ENCODE measurements around the gene ADARB2.

Gene ADARB2

DNA sequence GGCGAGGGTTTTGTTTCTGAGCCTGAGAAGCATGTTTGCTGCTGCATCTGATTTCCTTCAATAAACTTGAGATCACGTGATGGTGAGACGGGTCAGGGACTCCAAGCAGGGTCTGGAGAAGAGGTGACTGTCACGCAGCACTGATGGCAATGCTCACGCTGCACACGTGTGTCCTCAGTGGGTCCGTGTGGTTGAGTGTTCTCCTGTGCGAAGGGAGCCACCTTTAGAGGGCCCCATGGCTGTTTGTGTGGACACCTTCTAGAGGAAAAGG is 580.8 kb downstream of the ADARB2 start:
- no peak for DNase-seq

DNA sequence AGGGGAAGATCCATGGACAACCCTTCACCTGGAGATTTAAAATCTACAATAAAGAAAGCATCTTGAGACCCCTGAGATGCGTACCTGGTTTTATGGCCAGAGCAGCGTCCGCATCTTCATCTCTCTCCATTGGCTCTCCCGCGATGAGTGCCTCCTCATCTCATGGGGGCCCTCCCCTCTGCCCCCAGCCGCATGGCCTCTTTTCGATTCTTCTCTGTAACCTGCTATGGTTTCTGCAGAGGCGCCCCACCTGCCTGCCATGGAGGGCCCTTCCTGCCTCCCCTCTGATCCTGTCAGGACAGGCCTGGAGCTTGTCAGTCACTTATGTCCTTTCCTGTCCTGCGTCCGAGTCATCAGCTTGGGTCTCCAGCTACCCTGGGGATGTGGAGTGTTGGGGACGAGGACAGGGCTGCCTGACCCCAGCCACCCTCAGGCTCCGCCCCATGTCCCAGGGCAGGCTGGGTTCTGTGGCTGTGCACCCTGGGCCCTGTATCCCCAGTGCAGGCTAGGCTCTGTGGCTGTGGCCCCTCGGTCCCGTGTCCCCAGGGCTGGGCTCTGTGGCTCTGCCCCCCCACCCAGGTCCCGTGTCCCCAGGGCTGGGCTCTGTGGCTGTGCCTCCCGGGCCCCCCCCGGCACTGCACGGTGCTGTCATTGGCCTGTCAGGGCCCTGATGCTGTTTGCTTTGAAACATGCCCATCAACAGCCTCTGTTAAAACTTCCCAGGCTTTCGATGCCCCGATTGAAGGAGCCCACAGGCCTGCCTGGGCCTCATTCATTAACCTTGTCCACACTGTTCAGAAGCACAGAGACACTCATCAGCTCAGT is 581.3 kb downstream of the ADARB2 start:
- no peak for DNase-seq

DNA sequence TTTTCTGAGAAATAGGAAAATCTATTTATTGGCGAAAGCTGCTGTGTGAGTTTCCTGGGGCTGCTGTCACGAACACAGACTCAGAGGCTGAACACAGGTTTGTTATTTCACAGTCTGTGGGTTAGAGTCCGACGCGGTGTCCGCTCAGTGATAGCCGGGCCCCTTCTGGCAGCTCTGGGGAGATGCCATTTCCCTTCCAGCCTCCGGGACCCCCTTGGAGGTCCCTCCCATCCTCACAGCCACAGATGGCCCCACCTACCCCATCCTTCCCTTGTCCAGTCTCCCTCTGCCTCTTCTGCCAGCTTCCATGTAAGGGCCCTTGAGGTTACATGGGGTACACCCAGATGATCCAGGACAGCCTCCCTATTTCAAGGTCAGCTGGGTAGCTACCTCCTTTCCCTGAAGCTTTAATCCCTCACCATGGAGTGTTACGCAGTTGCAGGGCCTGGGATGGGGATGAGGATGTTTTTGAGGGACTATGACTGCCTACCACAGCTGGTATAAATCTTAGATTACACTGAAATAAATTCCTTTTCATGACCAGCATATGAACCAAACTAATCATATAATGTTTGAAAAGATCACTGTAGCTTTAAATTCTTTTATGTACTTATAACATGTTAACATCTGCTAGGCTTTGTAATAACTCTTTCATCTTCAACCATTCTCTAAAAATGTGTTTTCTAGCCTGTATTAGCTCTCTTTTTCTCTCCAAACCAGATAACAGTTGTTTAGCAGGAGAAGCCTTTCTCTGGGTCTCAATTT is 582.6 kb downstream of the ADARB2 start:
- DNase-seq: no peak

DNA sequence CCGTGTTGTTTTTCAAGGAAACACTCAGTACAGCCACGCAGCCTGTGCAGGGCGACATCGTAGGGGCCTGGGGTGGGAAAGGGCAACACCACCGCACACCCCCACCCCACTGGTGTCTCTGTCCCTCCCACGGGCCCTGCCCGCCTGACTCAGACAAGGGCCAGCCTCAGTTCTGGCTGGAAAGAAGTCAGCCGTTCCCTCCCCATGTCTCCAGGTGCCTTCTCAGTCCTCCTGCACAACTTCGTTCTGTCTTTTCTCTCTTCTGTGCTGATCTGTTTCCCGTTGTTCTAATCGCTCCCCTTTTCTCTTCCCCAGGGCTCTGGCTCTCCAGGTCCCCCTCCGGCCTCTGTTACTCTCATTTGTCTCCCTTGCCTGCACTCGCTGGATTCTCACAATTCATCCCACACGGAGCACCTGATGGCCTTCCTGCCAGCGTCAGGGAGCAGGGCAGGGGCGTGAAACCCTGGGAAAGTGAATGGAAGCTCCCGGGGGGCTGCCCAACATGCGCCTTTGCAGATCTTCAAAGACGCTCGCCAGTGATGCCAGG is 583.4 kb downstream of the ADARB2 start:
- DNase-seq: no peak

DNA sequence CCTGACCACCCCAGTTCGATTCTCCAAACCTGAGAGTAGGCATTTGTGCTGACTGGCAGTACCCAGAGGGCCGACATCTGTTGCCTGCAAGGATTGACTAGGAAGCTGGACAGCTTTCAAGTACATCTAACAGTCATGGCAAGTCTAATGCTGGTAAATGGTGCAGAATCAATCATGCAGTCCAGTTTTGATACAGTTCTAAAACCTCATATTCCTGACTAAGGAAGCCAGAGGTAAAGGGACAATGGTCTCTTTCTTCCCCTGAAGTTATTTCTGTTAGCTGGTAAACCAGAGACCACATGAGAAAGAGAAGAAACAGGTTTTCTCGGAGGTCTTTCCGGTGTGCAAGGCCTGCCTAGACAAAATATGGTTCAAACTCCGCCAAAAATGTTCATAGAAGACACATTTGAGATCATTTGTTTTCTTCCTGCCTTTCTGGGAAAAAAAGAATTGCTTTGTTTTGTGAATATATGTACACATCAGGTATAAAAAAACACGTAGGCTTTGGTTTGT is 584.0 kb downstream of the ADARB2 start:
- no peak for DNase-seq

DNA sequence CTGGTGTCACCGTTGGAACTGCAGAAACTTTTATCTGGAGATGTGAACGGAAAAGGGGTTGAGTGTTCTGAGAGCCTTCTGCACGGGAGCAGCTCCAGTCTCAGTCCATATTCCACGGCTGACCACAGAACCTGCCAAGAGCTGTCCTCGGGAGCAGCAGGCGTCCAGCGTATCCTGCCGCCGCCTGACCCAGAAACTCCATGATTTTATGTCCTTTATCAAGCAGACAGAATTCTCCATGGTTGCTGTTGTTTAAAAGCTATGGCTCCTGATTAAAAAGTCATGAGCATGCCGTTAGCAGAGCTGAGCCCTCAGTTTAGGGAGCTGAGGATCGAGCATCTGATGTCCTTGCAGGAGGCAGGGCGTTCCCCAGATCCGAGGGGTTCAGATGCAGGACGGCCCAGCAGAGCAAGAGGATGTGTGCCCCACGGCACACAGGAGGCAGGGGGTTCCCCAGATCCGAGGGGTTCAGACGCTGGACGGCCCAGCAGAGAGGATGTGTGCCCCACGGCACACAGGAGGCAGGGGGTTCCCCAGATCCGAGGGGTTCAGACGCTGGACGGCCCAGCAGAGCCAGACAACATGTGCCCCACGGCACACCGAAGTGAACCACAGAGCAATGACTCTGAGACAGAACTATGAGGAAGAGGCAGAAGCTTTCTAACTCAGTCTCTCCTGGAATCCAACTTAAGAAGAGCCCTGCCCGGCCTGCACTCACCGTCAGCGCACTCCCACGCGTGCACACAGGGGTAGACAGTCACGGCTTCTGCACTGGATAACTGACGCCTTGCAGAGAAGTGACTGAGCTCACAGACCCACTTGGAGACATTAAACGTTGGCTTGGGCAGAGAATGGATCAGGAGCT is 584.7 kb downstream of the ADARB2 start:
- no peak for DNase-seq

DNA sequence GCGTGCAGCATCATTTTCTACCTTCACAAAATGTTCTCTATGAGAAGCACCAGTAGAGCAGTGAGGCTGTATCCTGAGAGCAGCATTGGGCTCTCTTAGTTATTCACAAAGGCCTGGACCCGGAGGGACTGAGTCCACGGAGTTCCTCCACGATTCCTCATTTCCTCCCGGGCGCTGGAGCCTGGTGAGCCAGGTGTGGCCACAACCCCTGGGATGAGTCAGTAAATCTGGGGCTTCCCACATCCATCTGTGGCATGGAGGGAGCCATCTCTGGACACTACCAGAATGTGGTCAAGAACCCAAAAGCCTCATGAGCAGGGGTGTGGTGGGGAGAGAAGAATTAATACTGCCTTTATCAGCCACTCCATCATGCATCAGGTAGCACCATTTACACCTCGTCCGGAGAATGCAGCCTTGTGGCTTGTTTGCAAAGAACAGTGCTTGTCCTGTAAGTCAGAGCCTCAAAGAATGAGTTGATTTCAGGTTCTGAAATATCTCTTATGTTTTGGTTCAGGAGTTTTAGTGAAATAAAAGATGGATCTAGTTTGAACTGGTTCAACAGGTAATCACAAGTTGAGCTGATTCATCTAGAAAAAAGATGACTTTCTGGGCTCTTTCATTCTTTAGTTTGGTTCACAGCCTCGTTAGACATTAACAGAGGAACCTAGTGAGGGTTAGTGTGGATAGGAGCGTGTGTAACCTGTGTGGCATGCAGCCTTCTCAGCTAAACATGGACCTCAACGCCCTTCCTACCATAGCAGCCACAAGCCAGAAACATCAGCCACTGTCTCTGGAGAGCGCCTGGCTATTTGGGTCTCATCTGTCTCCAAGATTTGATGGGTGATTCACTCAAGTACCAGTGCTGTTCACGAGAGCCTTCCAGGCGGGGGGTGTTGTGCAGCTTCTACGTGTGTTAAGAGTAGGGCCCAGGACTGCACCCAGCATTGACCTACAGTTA is 586.0 kb downstream of the ADARB2 start:
- DNase-seq: no peak

DNA sequence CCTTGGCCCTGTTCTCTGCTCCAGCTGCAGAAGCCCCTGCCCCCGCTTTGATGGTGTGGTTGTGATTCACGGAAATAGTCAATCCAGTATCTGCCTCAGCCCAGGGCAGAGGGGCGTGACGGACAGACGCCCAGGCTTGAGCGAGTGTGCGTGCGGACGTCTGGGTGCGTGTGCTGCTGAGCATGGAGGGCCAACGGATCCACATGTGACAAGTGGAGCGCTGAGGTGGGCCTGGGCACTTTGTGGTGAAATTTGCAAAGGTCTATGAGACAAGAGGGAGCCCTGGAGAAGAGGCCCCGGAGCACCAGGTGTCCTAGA is 586.7 kb downstream of the ADARB2 start:
- DNase-seq: no peak

DNA sequence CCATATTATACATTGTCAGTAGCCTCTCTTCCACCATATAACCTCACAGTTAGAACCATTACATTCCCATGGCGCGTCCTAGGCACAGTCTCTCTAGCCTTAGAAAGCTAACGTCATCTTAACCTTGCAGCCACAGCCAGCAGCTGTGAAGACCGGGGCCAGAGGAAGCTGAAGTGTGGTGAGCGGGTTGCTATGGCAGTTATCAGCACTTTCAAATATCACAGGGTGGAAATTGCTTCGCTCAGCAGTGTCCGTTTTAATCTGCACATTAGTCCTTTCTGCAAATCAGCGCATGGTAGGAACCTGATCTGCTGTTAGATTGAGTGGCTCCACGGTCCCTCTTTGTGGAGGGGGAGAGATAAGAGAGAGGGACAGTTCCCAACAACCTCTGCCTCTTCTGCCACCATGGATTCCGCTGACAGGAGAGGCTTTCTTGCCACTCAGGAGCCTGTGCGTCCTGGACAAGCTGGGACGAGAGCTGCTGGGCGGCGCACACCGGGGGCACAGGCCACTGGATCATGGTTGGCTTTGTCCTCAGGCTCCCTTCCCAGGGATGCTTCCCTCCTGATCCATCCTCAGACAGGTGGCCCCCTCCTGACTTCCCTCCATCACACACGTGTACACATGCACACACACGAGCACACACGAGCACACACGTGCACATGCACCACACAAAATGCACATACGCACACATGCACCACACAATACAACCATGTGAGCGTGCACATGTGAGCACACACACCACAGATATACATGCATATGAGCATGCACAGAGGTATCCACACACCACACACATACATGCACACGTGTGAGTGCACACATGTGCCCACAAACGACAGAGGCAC is 587.3 kb downstream of the ADARB2 start:
- DNase-seq: no peak

DNA sequence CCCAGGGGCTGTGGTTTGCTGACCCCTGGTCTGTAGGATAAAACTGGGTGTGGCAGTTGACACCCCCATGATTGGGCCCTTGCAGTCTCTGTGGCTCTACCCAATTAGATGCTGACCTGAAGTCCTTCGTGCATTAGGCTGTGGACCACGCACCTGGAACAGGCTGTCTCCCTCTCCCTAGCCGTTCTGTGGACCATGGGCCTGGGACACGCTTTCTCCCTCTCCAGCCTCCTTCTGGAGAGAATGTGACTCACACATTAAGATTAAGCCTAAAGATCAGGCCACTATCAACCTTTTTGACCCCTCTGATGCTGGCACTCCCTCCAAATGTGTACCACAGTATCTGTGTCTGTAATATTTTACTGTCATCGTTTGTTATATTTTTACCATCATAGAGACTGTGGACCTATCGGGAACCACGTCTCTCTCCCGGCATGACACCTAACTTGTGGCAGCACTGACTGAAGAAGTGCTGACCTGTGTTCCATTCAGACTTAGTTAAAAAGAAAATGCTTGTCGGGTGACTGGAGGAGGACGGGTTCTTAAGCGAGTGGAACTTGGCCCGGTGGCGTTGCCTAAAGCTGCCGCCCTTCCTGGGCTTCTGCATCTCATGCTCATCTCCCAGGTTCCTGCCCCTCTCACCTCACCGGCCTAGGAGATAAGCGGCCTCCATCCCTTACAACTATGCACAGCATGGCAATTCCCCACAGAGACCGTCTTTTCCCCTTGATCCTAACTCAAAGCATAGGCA is 588.3 kb downstream of the ADARB2 start:
- DNase-seq: no peak

DNA sequence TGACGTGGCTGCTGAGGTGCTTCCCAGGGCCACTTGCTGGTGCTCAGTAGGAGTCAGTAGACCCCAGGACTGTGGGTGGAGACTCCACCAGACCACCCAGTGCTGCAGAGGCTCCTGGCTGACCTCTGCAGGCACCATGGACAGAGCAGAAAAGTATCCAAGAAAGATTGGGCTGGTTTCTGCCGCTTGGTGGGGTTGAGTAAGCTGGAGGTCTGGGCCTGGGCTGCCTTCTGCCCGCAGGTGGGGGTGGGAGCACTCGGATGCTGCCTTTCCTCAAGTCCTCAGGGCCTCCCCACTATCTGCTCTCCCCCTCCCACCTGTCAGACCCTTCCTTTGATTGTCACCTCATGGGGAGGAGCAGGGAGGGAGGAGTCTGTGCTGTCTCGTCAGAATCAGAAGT is 589.5 kb downstream of the ADARB2 start:
- DNase-seq: no peak

DNA sequence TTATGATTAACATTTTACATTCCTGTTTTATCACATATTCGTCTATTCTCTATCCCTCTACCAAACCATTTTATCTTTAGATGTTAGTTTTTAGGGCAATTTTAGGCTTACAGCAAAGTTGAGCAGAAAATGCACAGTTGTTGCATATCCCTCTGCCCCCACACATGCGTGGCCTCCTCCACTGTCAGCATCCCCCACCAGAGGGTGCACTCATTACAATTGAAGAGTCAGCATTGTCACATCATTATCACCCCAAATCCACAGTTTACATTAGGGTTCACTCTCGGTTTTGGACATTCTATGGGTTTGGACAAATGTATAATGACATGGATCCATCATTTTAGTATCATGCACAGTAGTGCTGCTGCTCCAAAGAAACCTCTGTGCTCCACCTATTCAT is 594.7 kb downstream of the ADARB2 start:
- DNase-seq: no peak

DNA sequence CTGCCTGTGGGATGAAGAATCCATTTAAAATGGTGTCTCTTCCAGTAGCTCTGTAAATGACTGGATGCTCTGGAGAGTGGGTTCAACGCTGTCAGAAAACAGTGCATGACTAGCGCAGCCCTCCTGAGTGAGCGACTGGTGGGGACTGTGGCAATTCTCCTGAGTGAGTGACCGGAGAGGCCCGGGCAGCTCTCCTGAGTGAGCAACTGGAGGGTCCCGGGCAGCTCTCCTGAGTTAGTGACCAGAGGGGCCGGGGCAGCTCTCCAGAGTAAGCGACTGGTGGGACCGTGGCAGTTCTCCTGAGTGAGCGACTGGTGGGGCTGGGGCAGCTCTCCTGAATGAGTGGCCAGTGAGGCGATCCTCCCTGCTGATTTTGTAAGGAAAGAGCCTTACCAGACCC is 595.6 kb downstream of the ADARB2 start:
- no peak for DNase-seq

DNA sequence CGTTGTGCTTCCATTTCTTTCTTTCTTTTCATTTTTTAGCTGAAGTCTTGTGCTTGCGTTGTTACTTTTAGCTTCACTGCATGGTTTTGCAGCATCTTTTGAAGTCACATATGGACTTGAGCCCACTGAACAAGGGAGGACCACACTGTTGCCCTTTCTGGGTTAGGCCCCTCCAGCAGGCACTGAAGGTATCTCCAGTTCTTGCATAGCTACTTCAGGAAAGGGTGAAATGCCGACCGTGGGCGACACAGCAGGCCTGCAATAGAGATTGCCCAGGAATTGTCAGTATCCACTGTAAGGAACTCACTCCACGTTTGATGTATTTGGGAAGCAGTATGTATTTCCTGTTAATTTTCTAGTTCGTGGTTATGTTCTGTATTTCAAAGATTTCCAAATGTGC is 596.1 kb downstream of the ADARB2 start:
- DNase-seq: no peak

DNA sequence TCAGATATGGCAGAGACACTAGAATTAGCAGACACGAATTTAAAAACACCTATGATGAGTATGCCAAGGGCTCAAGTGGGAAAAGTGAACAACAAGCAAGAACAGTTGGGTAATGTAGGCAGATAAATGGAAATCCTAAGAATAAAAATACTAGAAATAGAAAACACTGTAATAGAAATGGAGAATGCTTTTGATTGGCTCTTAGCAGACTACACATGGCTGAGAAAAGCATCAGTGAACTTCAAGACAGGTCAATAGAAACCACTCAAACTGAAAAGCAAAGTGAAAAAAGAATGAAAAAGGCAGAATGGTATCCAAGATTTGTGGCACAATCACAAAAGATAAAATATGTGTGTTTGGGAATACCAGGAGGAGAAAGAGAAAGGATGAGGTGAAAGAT is 598.8 kb downstream of the ADARB2 start:
- DNase-seq: no peak

DNA sequence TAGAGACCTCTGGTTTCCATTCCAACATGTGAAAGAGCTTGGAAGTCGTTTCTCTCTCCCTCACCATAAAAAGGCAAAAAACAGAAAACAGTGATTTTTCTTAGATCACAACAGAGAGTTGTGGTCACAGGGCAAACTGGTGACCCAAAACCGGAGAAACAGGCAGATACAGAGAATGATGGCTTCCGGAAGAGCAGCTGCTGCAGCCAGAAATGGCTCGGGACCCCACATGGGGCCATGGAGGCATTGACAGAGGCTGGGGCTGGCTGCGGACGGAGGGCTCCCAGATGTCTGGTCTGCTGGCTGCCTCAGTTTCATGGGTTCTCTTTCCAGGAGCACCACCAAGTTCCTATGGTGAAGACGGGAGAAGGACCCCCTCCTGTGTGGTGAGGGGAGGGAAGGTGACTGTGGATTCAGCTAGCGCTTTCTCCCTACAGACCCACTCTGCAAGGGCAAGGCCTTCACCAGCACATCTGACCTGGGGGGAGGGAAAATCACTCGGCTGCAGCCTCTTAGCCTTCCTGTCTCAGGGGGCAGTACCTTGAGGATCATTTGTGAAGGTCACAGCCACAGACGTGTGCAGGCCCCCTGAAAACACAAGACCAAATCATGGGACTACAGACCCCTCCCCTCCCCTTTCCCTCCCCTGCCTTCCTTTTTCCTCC is 599.7 kb downstream of the ADARB2 start:
- DNase-seq: no peak

DNA sequence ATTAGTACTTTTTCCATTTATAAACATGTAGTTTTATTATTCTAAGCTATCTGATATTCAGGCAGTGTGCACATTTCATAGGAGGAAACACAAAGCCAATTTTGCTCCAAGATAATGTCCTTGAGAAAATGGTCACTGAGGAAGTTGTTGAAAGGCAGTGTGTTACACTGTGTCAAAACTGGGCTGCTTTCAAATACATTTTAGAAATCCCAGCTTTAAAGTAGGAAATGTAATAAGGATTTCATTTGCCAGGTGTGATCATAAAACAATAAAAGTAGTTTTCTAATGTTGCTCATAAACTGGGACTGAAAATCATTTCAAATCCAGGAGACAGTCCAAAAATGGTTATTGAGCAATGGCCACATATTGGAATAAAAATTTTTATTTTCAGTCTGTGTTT is 601.1 kb downstream of the ADARB2 start:
- no peak for DNase-seq

DNA sequence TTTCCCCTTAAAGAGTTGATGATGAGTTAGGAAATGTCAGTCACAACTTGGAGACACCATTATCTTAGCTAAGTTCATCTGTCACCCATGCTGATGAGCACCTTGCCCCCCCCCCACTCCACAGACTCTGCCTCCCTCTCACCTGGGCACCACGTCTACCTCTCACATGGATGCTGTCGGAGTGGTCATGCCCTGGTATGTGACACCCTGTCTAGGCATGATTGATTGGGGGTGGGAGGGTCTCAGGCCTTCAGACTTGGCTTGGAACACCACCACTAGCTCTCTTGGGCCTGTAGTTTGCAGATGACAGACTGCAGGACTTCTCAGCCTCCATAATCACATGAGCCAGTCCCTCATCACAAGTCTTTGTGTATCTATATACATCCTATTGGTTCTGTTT is 603.2 kb downstream of the ADARB2 start:
- DNase-seq: no peak

DNA sequence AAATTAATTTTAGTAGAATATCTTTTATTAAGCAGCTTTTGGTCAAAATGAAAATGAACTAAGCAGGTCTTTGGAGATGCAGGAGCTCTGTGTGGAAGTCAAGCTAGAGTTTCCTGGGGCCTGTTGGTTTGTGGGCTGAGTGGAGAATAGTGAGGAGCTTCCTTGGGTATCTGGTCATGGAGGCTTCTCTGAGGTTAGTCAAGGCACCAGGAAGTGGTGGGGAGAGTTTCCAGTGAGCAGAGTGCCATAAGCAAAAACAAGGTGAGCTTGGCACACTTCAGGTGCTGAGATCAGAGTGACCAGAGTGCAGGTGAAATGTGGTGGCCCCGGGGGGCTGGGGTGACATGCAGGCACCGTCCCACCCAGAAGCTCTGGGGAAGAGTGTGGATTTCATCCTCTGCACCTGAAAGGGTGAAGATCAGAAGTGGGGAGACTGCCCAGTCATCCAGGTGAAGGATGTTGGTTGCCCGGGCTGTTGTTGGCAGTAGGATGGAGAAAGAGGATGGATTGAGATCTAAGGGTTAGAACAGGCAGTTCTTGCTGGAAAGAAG is 603.8 kb downstream of the ADARB2 start:
- DNase-seq: no peak

DNA sequence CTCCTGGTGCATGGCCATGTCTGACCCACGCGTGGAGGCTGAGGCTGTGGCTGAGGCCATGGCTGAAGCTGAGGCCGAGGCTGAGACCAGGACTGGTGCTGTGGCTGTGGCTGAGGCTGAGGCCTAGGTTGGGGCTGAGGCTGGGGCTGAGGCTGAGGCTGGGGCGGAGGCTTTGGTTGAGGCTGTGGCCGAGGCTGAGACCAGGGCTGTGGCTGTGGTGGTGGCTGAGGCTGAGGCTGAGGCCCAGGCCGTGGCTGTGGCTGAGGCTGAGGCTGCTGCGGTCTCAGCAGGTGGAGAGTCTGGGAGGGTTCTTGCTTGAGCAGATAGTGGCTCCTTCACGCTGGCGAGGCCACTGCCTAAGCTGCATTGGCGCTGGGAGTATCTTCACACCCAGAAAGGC is 604.7 kb downstream of the ADARB2 start:
- DNase-seq: no peak
